ENCODE measurements around the gene ARHGAP22.

DNA sequence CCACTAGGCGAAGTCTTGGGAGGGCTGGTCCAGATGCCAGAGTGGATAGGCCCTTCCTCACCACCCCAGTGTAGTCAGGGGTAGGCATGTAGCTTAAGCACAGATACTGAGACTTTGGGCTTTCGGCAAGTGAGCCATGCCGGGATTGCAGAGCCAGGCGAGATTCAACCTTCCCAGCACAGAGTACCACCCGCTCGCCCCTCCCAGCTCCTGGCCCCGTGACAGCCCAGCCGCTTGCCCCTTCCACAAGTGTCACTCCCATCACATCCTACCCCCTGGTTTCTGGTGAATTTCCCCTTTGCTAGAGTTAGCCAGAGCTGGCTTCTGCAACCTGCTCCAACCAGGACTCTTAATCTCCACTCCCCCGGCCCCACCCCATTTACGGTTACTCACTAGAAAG is 56.9 kb downstream of the ARHGAP22 start:
- TF ChIP-seq EZH2phosphoT487 (IDR thresholded peaks at IDR 0.05; ENCODE audit: insufficient read depth, low read depth) (no peak), EZH2 (IDR thresholded peaks at IDR 0.05; ENCODE audit: insufficient read depth, poor library complexity, severe bottlenecking) (no peak)
